ENCODE measurements around the gene VAMP2.

The VAMP2 gene

GRCh38 chr17:8162997-8163977 lies 539 bp upstream of the VAMP2 start (continued):
- TF ChIP-seq ZBTB1 (tag by site-specific recombination; IDR thresholded peaks at IDR 0.05) = peak; percentile 84; the same call in 1 of the 2 replicates
- TF ChIP-seq ZNF341 (tag by site-specific recombination; IDR thresholded peaks at IDR 0.05; ENCODE audit: low read depth) = peak; percentile 46
- no peak for TF ChIP-seq ZNF223 (tag by site-specific recombination; IDR thresholded peaks at IDR 0.05)
- no peak for TF ChIP-seq ZNF354C (tag by site-specific recombination; IDR thresholded peaks at IDR 0.05; ENCODE audit: borderline replicate concordance, low read depth)
- TF ChIP-seq, protein P1, sequence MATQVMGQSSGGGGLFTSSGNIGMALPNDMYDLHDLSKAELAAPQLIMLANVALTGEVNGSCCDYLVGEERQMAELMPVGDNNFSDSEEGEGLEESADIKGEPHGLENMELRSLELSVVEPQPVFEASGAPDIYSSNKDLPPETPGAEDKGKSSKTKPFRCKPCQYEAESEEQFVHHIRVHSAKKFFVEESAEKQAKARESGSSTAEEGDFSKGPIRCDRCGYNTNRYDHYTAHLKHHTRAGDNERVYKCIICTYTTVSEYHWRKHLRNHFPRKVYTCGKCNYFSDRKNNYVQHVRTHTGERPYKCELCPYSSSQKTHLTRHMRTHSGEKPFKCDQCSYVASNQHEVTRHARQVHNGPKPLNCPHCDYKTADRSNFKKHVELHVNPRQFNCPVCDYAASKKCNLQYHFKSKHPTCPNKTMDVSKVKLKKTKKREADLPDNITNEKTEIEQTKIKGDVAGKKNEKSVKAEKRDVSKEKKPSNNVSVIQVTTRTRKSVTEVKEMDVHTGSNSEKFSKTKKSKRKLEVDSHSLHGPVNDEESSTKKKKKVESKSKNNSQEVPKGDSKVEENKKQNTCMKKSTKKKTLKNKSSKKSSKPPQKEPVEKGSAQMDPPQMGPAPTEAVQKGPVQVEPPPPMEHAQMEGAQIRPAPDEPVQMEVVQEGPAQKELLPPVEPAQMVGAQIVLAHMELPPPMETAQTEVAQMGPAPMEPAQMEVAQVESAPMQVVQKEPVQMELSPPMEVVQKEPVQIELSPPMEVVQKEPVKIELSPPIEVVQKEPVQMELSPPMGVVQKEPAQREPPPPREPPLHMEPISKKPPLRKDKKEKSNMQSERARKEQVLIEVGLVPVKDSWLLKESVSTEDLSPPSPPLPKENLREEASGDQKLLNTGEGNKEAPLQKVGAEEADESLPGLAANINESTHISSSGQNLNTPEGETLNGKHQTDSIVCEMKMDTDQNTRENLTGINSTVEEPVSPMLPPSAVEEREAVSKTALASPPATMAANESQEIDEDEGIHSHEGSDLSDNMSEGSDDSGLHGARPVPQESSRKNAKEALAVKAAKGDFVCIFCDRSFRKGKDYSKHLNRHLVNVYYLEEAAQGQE (tag by site-specific recombination; IDR thresholded peaks at IDR 0.05) = peak; percentile 26; the same call in 1 of the 2 replicates
- TF ChIP-seq MZF1 (tag by site-specific recombination; IDR thresholded peaks at IDR 0.05; ENCODE audit: borderline replicate concordance) = no peak
- TF ChIP-seq, protein P2, sequence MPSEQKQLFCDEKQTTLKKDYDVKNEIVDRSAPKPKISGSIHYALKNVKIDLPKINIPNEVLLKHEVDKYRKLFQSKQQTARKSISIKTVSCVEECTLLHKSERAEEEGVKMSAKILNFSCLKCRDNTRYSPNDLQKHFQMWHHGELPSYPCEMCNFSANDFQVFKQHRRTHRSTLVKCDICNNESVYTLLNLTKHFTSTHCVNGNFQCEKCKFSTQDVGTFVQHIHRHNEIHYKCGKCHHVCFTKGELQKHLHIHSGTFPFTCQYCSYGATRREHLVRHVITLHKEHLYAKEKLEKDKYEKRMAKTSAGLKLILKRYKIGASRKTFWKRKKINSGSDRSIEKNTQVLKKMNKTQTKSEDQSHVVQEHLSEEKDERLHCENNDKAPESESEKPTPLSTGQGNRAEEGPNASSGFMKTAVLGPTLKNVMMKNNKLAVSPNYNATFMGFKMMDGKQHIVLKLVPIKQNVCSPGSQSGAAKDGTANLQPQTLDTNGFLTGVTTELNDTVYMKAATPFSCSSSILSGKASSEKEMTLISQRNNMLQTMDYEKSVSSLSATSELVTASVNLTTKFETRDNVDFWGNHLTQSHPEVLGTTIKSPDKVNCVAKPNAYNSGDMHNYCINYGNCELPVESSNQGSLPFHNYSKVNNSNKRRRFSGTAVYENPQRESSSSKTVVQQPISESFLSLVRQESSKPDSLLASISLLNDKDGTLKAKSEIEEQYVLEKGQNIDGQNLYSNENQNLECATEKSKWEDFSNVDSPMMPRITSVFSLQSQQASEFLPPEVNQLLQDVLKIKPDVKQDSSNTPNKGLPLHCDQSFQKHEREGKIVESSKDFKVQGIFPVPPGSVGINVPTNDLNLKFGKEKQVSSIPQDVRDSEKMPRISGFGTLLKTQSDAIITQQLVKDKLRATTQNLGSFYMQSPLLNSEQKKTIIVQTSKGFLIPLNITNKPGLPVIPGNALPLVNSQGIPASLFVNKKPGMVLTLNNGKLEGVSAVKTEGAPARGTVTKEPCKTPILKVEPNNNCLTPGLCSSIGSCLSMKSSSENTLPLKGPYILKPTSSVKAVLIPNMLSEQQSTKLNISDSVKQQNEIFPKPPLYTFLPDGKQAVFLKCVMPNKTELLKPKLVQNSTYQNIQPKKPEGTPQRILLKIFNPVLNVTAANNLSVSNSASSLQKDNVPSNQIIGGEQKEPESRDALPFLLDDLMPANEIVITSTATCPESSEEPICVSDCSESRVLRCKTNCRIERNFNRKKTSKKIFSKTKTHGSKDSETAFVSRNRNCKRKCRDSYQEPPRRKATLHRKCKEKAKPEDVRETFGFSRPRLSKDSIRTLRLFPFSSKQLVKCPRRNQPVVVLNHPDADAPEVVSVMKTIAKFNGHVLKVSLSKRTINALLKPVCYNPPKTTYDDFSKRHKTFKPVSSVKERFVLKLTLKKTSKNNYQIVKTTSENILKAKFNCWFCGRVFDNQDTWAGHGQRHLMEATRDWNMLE (tag by site-specific recombination; conservative IDR thresholded peaks at IDR 0.05; ENCODE audit: low read depth) = no peak
- peak; percentile 67 for TF ChIP-seq GLIS2 (tag by site-specific recombination; IDR thresholded peaks at IDR 0.05)
- TF ChIP-seq ZNF266 (tag by site-specific recombination; IDR thresholded peaks at IDR 0.05; ENCODE audit: low read depth) = no peak
- peak; percentile 78 for TF ChIP-seq ZNF335 (tag by site-specific recombination; conservative IDR thresholded peaks at IDR 0.05)
- no peak for TF ChIP-seq RBAK (tag by site-specific recombination; IDR thresholded peaks at IDR 0.05)
- TF ChIP-seq, protein P3, sequence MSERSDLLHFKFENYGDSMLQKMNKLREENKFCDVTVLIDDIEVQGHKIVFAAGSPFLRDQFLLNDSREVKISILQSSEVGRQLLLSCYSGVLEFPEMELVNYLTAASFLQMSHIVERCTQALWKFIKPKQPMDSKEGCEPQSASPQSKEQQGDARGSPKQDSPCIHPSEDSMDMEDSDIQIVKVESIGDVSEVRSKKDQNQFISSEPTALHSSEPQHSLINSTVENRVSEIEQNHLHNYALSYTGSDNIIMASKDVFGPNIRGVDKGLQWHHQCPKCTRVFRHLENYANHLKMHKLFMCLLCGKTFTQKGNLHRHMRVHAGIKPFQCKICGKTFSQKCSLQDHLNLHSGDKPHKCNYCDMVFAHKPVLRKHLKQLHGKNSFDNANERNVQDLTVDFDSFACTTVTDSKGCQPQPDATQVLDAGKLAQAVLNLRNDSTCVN (tag by site-specific recombination; optimal IDR thresholded peaks at IDR 0.05) = no peak
- TF ChIP-seq, protein P4, sequence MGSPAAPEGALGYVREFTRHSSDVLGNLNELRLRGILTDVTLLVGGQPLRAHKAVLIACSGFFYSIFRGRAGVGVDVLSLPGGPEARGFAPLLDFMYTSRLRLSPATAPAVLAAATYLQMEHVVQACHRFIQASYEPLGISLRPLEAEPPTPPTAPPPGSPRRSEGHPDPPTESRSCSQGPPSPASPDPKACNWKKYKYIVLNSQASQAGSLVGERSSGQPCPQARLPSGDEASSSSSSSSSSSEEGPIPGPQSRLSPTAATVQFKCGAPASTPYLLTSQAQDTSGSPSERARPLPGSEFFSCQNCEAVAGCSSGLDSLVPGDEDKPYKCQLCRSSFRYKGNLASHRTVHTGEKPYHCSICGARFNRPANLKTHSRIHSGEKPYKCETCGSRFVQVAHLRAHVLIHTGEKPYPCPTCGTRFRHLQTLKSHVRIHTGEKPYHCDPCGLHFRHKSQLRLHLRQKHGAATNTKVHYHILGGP (tag by site-specific recombination; IDR thresholded peaks at IDR 0.05) = no peak
- TF ChIP-seq ZNF394 (tag by site-specific recombination; IDR thresholded peaks at IDR 0.05; ENCODE audit: borderline replicate concordance) = no peak
- peak; percentile 21 for TF ChIP-seq SP7 (tag by site-specific recombination; IDR thresholded peaks at IDR 0.05)
- no peak for TF ChIP-seq ZXDB (tag by site-specific recombination; IDR thresholded peaks at IDR 0.05)
- TF ChIP-seq EGR2 (tag by site-specific recombination; IDR thresholded peaks at IDR 0.05; ENCODE audit: low read depth) = peak; percentile 65
- no peak for TF ChIP-seq ZNF426 (tag by site-specific recombination; IDR thresholded peaks at IDR 0.05)
- no peak for TF ChIP-seq ZNF248 (tag by site-specific recombination; IDR thresholded peaks at IDR 0.05)
- TF ChIP-seq KLF9 (tag by site-specific recombination; IDR thresholded peaks at IDR 0.05; ENCODE audit: low read depth) = peak; percentile 16; the same call in 1 of the 2 replicates
- peak; percentile 41; the same call in 1 of the 2 replicates for TF ChIP-seq KLF7 (tag by site-specific recombination; IDR thresholded peaks at IDR 0.05; ENCODE audit: borderline replicate concordance)
- peak; percentile 51; the same call in 1 of the 2 replicates for TF ChIP-seq ZBTB48 (tag by site-specific recombination; IDR thresholded peaks at IDR 0.05)
- TF ChIP-seq ZNF600 (tag by site-specific recombination; IDR thresholded peaks at IDR 0.05) = 0 out of 2 replicates have a peak, but pooled peaks have one; percentile 15
- TF ChIP-seq, protein P5, sequence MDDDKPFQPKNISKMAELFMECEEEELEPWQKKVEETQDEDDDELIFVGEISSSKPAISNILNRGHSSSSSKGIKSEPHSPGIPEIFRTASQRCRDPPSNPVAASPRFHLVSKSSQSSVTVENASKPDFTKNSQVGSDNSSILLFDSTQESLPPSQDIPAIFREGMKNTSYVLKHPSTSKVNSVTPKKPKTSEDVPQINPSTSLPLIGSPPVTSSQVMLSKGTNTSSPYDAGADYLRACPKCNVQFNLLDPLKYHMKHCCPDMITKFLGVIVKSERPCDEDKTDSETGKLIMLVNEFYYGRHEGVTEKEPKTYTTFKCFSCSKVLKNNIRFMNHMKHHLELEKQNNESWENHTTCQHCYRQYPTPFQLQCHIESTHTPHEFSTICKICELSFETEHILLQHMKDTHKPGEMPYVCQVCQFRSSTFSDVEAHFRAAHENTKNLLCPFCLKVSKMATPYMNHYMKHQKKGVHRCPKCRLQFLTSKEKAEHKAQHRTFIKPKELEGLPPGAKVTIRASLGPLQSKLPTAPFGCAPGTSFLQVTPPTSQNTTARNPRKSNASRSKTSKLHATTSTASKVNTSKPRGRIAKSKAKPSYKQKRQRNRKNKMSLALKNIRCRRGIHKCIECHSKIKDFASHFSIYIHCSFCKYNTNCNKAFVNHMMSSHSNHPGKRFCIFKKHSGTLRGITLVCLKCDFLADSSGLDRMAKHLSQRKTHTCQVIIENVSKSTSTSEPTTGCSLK (tag by site-specific recombination; IDR thresholded peaks at IDR 0.05) = no peak

All from HEK293 (cell line).